K562 (cell line): ENCODE data around the gene USP10. TPM values are rescaled to one million over a fixed set of nuclear protein-coding genes. Genes with fewer than 3 reads are reported as not detected.

Experiments used
- HMG20A ChIP-seq: fragments of 450-650 bp; formaldehyde crosslinking; conservative IDR thresholded peaks from 2 replicates; pipeline ENCODE4 v1.4.0; 2020; ENCODE audit warnings: mild to moderate bottlenecking, mixed read lengths
- JUN ChIP-seq, 2 experiments: sonication (generic) in 1 of 2; formaldehyde crosslinking in 1 of 2; IDR thresholded peaks; 2 replicates each; pipeline versions ENCODE4 v1.6.1 to v1.8.0; 2012 to 2022; ENCODE audit warnings: borderline replicate concordance in 2 of 2, mild to moderate bottlenecking in 2 of 2, improper control_type of control experiment in 1 of 2, low read depth in 1 of 2, low read length in 1 of 2, missing genetic modification reagents in 1 of 2
- JUND ChIP-seq, 2 experiments: IDR thresholded peaks; 2 replicates in 1 of 2; 3 replicates in 1 of 2; pipeline ENCODE4 v1.6.1; 2011; ENCODE audit warnings: borderline replicate concordance in 2 of 2, low read depth in 2 of 2, low read length in 2 of 2, improper control_type of control experiment in 1 of 2, missing biosample characterization in 1 of 2, missing genetic modification characterization in 1 of 2, missing genetic modification reagents in 1 of 2
- MAFK ChIP-seq: IDR thresholded peaks from 2 replicates; pipeline ENCODE4 v1.6.1; 2011; ENCODE audit warnings: low read length, improper control_type of control experiment
- MGA ChIP-seq: fragments of 450-650 bp; IDR thresholded peaks from 2 replicates; pipeline ENCODE4 v1.6.1; 2016; ENCODE audit warnings: mild to moderate bottlenecking, moderate library complexity
- NFE2 ChIP-seq: IDR thresholded peaks from 2 replicates; pipeline ENCODE4 v1.6.1; 2014; ENCODE audit warnings: antibody characterized with exemption, low read depth
- POLR2A ChIP-seq: fragments of 450-650 bp; conservative IDR thresholded peaks from 2 replicates; pipeline ENCODE4 v1.6.1; 2016
- POLR2AphosphoS5 ChIP-seq: IDR thresholded peaks from 2 replicates; pipeline ENCODE4 v1.6.1; 2011; ENCODE audit warnings: mild to moderate bottlenecking, low read depth, low read length, moderate library complexity; ENCODE audit not compliant: control insufficient read depth, insufficient read depth
- RUNX1 ChIP-seq: sonication (generic); IDR thresholded peaks from 2 replicates; pipeline ENCODE4 v1.6.1; 2016; ENCODE audit warnings: antibody characterized with exemption, low read depth
- SP2 ChIP-seq: IDR thresholded peaks from 2 replicates; pipeline ENCODE4 v1.6.1; 2011; ENCODE audit warnings: mild to moderate bottlenecking, low read depth, low read length, moderate library complexity; ENCODE audit not compliant: poor library complexity, severe bottlenecking; ENCODE audit errors: extremely low read depth
- YBX1 ChIP-seq: fragments of 450-650 bp; IDR thresholded peaks from 2 replicates; pipeline ENCODE4 v1.7.1; 2016; ENCODE audit warnings: mild to moderate bottlenecking
- polyA plus RNA-seq, 8 experiments: library from polyadenylated mRNA; depleted of rRNA in 4 of 8; stranded (reverse) in 5 of 8; unstranded in 3 of 8; fragments of >200 nt; fragmentation: Nextera tagmentation in 2 of 8; fragmentation: Illumina TruSeq in 1 of 8; extraction: Ambion mirVana in 2 of 8; extraction: Trizol in 1 of 8; gene quantifications; 2 replicates each; pipeline versions ENCODE4 v1.2.1 to v1.2.3, GENCODE V29; 2011 to 2014; ENCODE audit warnings: inconsistent platforms in 1 of 8, missing spikeins in 1 of 8
- total RNA-seq, 7 experiments: library from RNA; depleted of rRNA in 6 of 7; stranded (reverse); fragments of >200 nt in 6 of 7; fragmentation: Illumina TruSeq in 2 of 7; extraction: Trizol in 2 of 7; gene quantifications; 2 replicates each; pipeline versions ENCODE4 v1.2.1 to v1.2.3, GENCODE V29; 2011 to 2021; ENCODE audit warnings: low replicate concordance in 1 of 7
- TF ChIP-seq, protein P1 (sequence below): sonication (generic); formaldehyde crosslinking; IDR thresholded peaks from 2 replicates; pipeline ENCODE4 v1.8.0; 2022; ENCODE audit warnings: mild to moderate bottlenecking, missing genetic modification reagents
- TF ChIP-seq, protein P2 (sequence below): fragments of 450-650 bp; IDR thresholded peaks from 2 replicates; pipeline ENCODE4 v1.6.1; 2016; ENCODE audit warnings: low read depth, mild to moderate bottlenecking, moderate library complexity

The USP10 gene
- total and polyA plus RNA-seq, 9 of the 15 experiments (the other 6 are each of a cell fraction or from before 2014, with no cell fraction given), result 61.7 to 197 (median 116) TPM

- no peak for TF ChIP-seq YBX1
- no peak for TF ChIP-seq RUNX1
- TF ChIP-seq, protein P1, sequence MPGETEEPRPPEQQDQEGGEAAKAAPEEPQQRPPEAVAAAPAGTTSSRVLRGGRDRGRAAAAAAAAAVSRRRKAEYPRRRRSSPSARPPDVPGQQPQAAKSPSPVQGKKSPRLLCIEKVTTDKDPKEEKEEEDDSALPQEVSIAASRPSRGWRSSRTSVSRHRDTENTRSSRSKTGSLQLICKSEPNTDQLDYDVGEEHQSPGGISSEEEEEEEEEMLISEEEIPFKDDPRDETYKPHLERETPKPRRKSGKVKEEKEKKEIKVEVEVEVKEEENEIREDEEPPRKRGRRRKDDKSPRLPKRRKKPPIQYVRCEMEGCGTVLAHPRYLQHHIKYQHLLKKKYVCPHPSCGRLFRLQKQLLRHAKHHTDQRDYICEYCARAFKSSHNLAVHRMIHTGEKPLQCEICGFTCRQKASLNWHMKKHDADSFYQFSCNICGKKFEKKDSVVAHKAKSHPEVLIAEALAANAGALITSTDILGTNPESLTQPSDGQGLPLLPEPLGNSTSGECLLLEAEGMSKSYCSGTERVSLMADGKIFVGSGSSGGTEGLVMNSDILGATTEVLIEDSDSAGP, result no peak
- TF ChIP-seq MGA, result peak; percentile 26; the same call in 1 of the 2 replicates
- TF ChIP-seq NFE2, result peak; percentile 96
- TF ChIP-seq, protein P2, sequence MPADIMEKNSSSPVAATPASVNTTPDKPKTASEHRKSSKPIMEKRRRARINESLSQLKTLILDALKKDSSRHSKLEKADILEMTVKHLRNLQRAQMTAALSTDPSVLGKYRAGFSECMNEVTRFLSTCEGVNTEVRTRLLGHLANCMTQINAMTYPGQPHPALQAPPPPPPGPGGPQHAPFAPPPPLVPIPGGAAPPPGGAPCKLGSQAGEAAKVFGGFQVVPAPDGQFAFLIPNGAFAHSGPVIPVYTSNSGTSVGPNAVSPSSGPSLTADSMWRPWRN, result peak; percentile 24; the same call in 1 of the 2 replicates
- no peak for TF ChIP-seq SP2
- TF ChIP-seq POLR2A, result peak; percentile 32; the same call in 1 of the 2 replicates
- TF ChIP-seq JUN (IDR thresholded peaks at IDR 0.05; ENCODE audit: borderline replicate concordance, low read depth, low read length), result peak; percentile 77
- TF ChIP-seq JUN (CRISPR knock-in tag; IDR thresholded peaks at IDR 0.05; ENCODE audit: borderline replicate concordance), result no peak
- peak; percentile 88 for TF ChIP-seq MAFK
- peak; percentile 51; the same call in 1 of the 2 replicates for TF ChIP-seq POLR2AphosphoS5
- TF ChIP-seq HMG20A (CRISPR knock-in tag), result no peak
- TF ChIP-seq JUND (IDR thresholded peaks at IDR 0.05; ENCODE audit: borderline replicate concordance, low read depth, low read length), result peak; percentile 94
- peak; percentile 76; the same call in 1 of the 3 replicates for TF ChIP-seq JUND (tag; IDR thresholded peaks at IDR 0.05; ENCODE audit: borderline replicate concordance, low read depth, low read length)
Observed at GRCh38 chr16:84730406-84731106, 30.8 kb downstream of the USP10 start (continued).
